C4-2B (cell line): Measurements from ENCODE around the gene EGLN1.

Source experiments
- ZFX ChIP-seq: fragments of 450-650 bp; IDR thresholded peaks from 2 replicates; pipeline ENCODE4 v1.6.1; 2017
- TF ChIP-seq, protein P1 (sequence below): fragments of 450-650 bp; conservative IDR thresholded peaks from 2 replicates; pipeline ENCODE4 v1.5.1; 2017; ENCODE audit warnings: mild to moderate bottlenecking

DNA sequence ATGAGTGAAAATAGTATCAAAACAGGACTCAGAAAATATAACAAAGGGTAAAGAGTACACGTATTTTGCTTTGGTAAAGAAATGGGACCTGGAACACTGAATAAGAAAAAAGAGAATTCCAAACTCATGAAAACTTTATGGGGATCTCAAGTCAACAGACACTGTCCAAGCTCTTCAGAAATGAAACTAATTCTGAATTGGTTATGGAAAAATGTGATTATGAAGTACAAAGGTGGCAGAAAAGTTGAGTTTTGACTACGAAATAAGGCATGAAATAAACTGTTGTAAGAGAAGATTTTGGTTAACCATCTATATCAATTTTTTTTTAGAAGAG, 8.4 kb downstream of the EGLN1 start:
- TF ChIP-seq, protein P1, sequence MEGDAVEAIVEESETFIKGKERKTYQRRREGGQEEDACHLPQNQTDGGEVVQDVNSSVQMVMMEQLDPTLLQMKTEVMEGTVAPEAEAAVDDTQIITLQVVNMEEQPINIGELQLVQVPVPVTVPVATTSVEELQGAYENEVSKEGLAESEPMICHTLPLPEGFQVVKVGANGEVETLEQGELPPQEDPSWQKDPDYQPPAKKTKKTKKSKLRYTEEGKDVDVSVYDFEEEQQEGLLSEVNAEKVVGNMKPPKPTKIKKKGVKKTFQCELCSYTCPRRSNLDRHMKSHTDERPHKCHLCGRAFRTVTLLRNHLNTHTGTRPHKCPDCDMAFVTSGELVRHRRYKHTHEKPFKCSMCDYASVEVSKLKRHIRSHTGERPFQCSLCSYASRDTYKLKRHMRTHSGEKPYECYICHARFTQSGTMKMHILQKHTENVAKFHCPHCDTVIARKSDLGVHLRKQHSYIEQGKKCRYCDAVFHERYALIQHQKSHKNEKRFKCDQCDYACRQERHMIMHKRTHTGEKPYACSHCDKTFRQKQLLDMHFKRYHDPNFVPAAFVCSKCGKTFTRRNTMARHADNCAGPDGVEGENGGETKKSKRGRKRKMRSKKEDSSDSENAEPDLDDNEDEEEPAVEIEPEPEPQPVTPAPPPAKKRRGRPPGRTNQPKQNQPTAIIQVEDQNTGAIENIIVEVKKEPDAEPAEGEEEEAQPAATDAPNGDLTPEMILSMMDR = no peak
- TF ChIP-seq ZFX = no peak
